CD4-positive, alpha-beta T cell (primary cell): ENCODE results near the gene PCBP1. TPM values are rescaled to one million over a fixed set of nuclear protein-coding genes. Genes with fewer than 3 reads are reported as not detected.

Experiments
- ATAC-seq: fragments of 200-7000 bp; cut with Tn5 transposase; one replicate; pipeline ENCODE4 v1.10.0; 2022; ENCODE audit warnings: mild to moderate bottlenecking; ENCODE audit not compliant: poor library complexity
- CTCF ChIA-PET: fragments of 350-600 bp; sonication (Branson Sonifier 250); formaldehyde crosslinking; loops from one replicate; lab custom pipeline; 2021; ENCODE audit warnings: antibody characterized with exemption, inconsistent platforms; lab: Charles Lee
- POLR2A ChIA-PET: fragments of 350-600 bp; sonication (Branson Sonifier 250); formaldehyde crosslinking; loops from one replicate; lab custom pipeline; 2021; ENCODE audit warnings: antibody characterized with exemption, inconsistent platforms; lab: Charles Lee
- DNase-seq, 14 experiments: peaks; one replicate each; pipeline ENCODE4 v3.0.0-alpha.2; 2013 to 2020; ENCODE audit warnings: mixed read lengths in 2 of 14
- H3K27ac ChIP-seq, 2 donors: one replicate each; pipeline versions ENCODE4 v1.5.1 to v1.7.0; 2013; ENCODE audit warnings: low read length in 2 of 2, low read depth in 1 of 2, mild to moderate bottlenecking in 1 of 2
- H3K27me3 ChIP-seq, 2 experiments: 1 replicate in 1 of 2; 2 replicates in 1 of 2; pipeline versions ENCODE4 v1.6.1 to v1.7.0; 2013; ENCODE audit warnings: low read length in 2 of 2, control low read depth in 1 of 2, mild to moderate bottlenecking in 1 of 2, moderate library complexity in 1 of 2; ENCODE audit not compliant: insufficient read depth in 2 of 2, control insufficient read depth in 1 of 2
- H3K36me3 ChIP-seq: one replicate; pipeline ENCODE4 v1.6.1; 2013; ENCODE audit warnings: low read length, control low read depth; ENCODE audit not compliant: insufficient read depth
- H3K4me1 ChIP-seq: one replicate; pipeline ENCODE4 v1.6.1; 2013; ENCODE audit warnings: low read length, control low read depth; ENCODE audit not compliant: insufficient read depth
- H3K4me3 ChIP-seq: one replicate; pipeline ENCODE4 v1.5.1; 2013; ENCODE audit warnings: mild to moderate bottlenecking, low read length, moderate library complexity
- H3K9me3 ChIP-seq, 2 experiments: 1 replicate in 1 of 2; 2 replicates in 1 of 2; pipeline versions ENCODE4 v1.6.1 to v1.7.0; 2013; ENCODE audit warnings: low read length in 2 of 2, mild to moderate bottlenecking in 2 of 2, control low read depth in 1 of 2, moderate library complexity in 1 of 2; ENCODE audit not compliant: control insufficient read depth in 1 of 2, insufficient read depth in 1 of 2
- H3K27ac Mint-ChIP-seq: one replicate; pipeline ENCODE4 v1.8.0; 2020; ENCODE audit warnings: mixed read lengths
- H3K27me3 Mint-ChIP-seq: one replicate; pipeline ENCODE4 v1.8.0; 2021; ENCODE audit warnings: mixed read lengths
- H3K36me3 Mint-ChIP-seq: one replicate; pipeline ENCODE4 v1.8.0; 2021; ENCODE audit warnings: low read depth, mixed read lengths
- H3K4me1 Mint-ChIP-seq: one replicate; pipeline ENCODE4 v1.8.0; 2021; ENCODE audit warnings: low read depth, mixed read lengths
- H3K4me3 Mint-ChIP-seq: one replicate; pipeline ENCODE4 v1.8.0; 2020; ENCODE audit warnings: mild to moderate bottlenecking, mixed read lengths
- H3K9me3 Mint-ChIP-seq: one replicate; pipeline ENCODE4 v1.8.0; 2020; ENCODE audit warnings: mixed read lengths
- intact Hi-C, 2 experiments: fragments of 100-400 bp; cut with DNase I in 1 of 2; cut with micrococcal nuclease in 1 of 2; formaldehyde crosslinking; loops; one replicate each; pipeline versions ENCODE4 v1.15.1 to v1.9.0; 2023 to 2025; cut with DNase I, micrococcal nuclease
- total RNA-seq, 174 experiments: library from RNA in 2 of 174; stranded (reverse) in 2 of 174; gene quantifications; one replicate each; pipeline ENCODE4 v1.2.3 and lab custom pipeline; 2021 to 2026
- TF ChIP-seq, protein P1 (sequence below): fragments of 200-600 bp; IDR thresholded peaks from one replicate; pipeline ENCODE4 v1.8.0; 2022; ENCODE audit warnings: antibody characterized with exemption, mild to moderate bottlenecking

PCBP1 gene
- total RNA-seq, 2 experiments from 2014 or later, result 228 to 233 TPM

DNA sequence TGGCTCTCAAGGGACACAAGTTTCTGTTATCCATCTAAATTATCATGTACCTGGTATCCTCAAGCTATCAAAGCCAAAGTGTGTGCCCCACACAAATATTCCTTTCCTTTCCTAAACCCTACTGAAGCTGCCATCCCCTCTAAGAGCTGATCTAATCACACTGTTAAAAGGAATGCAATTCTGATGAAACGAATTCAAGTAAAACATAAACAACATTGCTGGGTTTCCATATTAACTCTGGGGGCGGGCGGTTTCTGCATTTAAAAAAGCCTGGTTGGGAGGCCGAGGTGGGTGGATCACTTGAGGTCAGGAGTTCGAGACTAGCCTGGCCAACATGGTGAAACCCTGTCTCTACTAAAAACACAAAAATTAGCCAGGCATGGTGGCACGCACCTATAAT is 41.9 kb upstream of the PCBP1 start:
- Mint-ChIP-seq H3K36me3 (peaks cover 46% of the 10 kb centered on the region), H3K9me3 (no peaks in the 10 kb centered on the region), H3K4me3 (no peak overlapping the region), H3K27me3 (no peaks in the 10 kb centered on the region), H3K4me1 (peaks cover 32% of the 10 kb centered on the region), H3K27ac (no peak overlapping the region)
- peaks cover 29% of the 10 kb centered on the region for H3K4me1 ChIP-seq
- ChIA-PET CTCF (no interaction called here), POLR2A (interaction anchor here (0.6 kb wide), 1 partner anchor 42 kb away, joined by 3 read pairs; no protein-coding TSS in a partner anchor)
- DNase-seq (no peak), ATAC-seq (no peak)
- no peaks in the 10 kb centered on the region for H3K27me3 ChIP-seq
- no peak overlapping the region for H3K4me3 ChIP-seq
- TF ChIP-seq, protein P1, sequence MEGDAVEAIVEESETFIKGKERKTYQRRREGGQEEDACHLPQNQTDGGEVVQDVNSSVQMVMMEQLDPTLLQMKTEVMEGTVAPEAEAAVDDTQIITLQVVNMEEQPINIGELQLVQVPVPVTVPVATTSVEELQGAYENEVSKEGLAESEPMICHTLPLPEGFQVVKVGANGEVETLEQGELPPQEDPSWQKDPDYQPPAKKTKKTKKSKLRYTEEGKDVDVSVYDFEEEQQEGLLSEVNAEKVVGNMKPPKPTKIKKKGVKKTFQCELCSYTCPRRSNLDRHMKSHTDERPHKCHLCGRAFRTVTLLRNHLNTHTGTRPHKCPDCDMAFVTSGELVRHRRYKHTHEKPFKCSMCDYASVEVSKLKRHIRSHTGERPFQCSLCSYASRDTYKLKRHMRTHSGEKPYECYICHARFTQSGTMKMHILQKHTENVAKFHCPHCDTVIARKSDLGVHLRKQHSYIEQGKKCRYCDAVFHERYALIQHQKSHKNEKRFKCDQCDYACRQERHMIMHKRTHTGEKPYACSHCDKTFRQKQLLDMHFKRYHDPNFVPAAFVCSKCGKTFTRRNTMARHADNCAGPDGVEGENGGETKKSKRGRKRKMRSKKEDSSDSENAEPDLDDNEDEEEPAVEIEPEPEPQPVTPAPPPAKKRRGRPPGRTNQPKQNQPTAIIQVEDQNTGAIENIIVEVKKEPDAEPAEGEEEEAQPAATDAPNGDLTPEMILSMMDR, result no peak
- H3K27ac ChIP-seq, result no peak overlapping the region
- peaks cover 34% of the 10 kb centered on the region for H3K36me3 ChIP-seq
- intact Hi-C loops, result no loop called here
- no peaks in the 10 kb centered on the region for H3K9me3 ChIP-seq

DNA sequence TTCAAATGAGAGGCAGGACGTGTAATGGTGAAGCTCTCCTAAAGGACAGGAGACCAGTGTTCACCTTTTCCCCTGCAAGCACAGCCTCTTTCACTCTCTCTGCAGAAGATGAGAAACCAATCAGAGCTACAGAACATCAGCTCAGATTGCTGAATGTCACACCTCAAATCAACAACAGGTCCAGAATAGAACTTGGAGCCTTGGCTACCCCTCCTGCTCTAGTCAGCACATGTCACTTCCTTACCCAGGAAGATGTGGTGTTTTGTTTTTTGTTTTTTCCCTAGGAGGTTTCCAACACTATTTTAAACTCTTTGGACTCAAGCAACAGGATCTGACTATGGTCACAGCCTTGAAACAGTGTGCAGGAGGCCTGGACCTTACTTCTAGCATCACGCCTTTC is 41.3 kb upstream of the PCBP1 start:
- DNase-seq (no peak), ATAC-seq (no peak)
- Histone ChIP-seq H3K9me3 (no peaks in the 10 kb centered on the region), H3K4me3 (no peak overlapping the region), H3K27ac (no peak overlapping the region), H3K36me3 (peaks cover 39% of the 10 kb centered on the region), H3K27me3 (no peaks in the 10 kb centered on the region), H3K4me1 (peaks cover 29% of the 10 kb centered on the region)
- Mint-ChIP-seq H3K36me3 (peaks cover 51% of the 10 kb centered on the region), H3K4me1 (peaks cover 34% of the 10 kb centered on the region), H3K4me3 (no peak overlapping the region), H3K27ac (no peak overlapping the region), H3K27me3 (no peaks in the 10 kb centered on the region), H3K9me3 (no peaks in the 10 kb centered on the region)
- intact Hi-C loops, result no loop called here
- POLR2A ChIA-PET, result no interaction called here
- TF ChIP-seq, protein P1, result no peak
- CTCF ChIA-PET, result interaction anchor here (0.7 kb wide), 1 partner anchor 39 kb away, joined by 3 read pairs; no protein-coding TSS in a partner anchor

DNA sequence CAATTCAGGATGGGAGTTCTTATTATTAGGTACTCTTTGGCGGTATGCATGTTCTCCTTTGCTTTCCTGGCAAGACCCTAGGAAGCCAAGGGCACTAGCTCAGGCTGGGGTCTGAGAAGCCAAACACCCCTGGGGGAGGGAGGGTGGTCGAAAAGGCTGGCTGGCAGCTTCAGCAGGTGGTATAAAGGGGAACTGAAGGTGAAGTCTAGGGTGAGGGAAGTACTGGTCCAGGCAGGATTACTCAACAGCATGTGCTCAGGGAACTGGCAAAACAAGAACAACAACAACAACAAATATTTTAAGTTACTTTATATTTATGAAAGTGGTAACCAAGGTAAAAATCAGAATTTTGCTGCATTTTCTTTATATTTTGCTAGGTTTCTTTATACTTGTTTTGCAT is 40.7 kb upstream of the PCBP1 start:
- Mint-ChIP-seq H3K4me3 (no peak overlapping the region), H3K9me3 (no peaks in the 10 kb centered on the region), H3K27ac (no peak overlapping the region), H3K36me3 (peaks cover 54% of the 10 kb centered on the region), H3K4me1 (peaks cover 36% of the 10 kb centered on the region), H3K27me3 (no peaks in the 10 kb centered on the region)
- Histone ChIP-seq H3K36me3 (peaks cover 43% of the 10 kb centered on the region), H3K27me3 (no peaks in the 10 kb centered on the region), H3K4me3 (no peak overlapping the region), H3K27ac (no peak overlapping the region), H3K4me1 (peaks cover 29% of the 10 kb centered on the region), H3K9me3 (no peaks in the 10 kb centered on the region)
- ATAC-seq, result no peak
- ChIA-PET POLR2A (no interaction called here), CTCF (interaction anchor here (0.7 kb wide), 1 partner anchor 38 kb away, joined by 3 read pairs; no protein-coding TSS in a partner anchor)
- intact Hi-C loops, result no loop called here
- TF ChIP-seq, protein P1, result no peak
- DNase-seq, result peak in 2 of 14 experiments; percentile 39 to 48
